RWPE2 (cell line): Measurements from ENCODE around the gene GAPDH.
"Not testable (repeated sequence)": the region's sequence is repeated elsewhere in the genome, so short reads cannot be mapped to it uniquely, and the experiment has no call there.

ENCODE experiments used
- ATAC-seq: fragments of 200-7000 bp; cut with Tn5 transposase; 3 replicates; pipeline ENCODE4 v1.9.1; 2021; ENCODE audit warnings: low read depth
- DNase-seq: peaks from one replicate; pipeline ENCODE4 v3.0.0-alpha.2; 2020; ENCODE audit warnings: low spot score
- H3K27ac ChIP-seq: fragments of 450-650 bp; 2 replicates; pipeline ENCODE4 v1.5.1; 2017; ENCODE audit warnings: mild to moderate bottlenecking; ENCODE audit not compliant: poor library complexity, severe bottlenecking
- H3K27me3 ChIP-seq: fragments of 250-450 bp; sonication (Bioruptor Pico); 2 replicates; pipeline ENCODE4 v1.5.1; 2021; ENCODE audit warnings: mild to moderate bottlenecking, moderate library complexity; ENCODE audit not compliant: insufficient read depth, poor library complexity, severe bottlenecking
- H3K36me3 ChIP-seq: fragments of 250-450 bp; sonication (Bioruptor Pico); 2 replicates; pipeline ENCODE4 v1.5.1; 2020; ENCODE audit warnings: low read depth, mild to moderate bottlenecking, moderate library complexity
- H3K4me1 ChIP-seq: fragments of 250-450 bp; sonication (Bioruptor Pico); 2 replicates; pipeline ENCODE4 v1.5.1; 2021; ENCODE audit warnings: mild to moderate bottlenecking, moderate library complexity; ENCODE audit not compliant: insufficient read depth, poor library complexity, severe bottlenecking
- H3K4me3 ChIP-seq: fragments of 250-450 bp; sonication (Bioruptor Pico); 2 replicates; pipeline ENCODE4 v1.5.1; 2021; ENCODE audit warnings: mild to moderate bottlenecking, moderate library complexity; ENCODE audit not compliant: severe bottlenecking
- H3K9me3 ChIP-seq: fragments of 250-450 bp; sonication (Bioruptor Pico); 2 replicates; pipeline ENCODE4 v1.5.1; 2021; ENCODE audit warnings: mild to moderate bottlenecking, moderate library complexity; ENCODE audit not compliant: severe bottlenecking
- TF ChIP-seq, protein P1 (sequence below): fragments of 450-650 bp; IDR thresholded peaks from one replicate; pipeline ENCODE4 v1.5.1; 2017; ENCODE audit warnings: mild to moderate bottlenecking, moderate library complexity; ENCODE audit not compliant: poor library complexity, severe bottlenecking

GAPDH gene

DNA sequence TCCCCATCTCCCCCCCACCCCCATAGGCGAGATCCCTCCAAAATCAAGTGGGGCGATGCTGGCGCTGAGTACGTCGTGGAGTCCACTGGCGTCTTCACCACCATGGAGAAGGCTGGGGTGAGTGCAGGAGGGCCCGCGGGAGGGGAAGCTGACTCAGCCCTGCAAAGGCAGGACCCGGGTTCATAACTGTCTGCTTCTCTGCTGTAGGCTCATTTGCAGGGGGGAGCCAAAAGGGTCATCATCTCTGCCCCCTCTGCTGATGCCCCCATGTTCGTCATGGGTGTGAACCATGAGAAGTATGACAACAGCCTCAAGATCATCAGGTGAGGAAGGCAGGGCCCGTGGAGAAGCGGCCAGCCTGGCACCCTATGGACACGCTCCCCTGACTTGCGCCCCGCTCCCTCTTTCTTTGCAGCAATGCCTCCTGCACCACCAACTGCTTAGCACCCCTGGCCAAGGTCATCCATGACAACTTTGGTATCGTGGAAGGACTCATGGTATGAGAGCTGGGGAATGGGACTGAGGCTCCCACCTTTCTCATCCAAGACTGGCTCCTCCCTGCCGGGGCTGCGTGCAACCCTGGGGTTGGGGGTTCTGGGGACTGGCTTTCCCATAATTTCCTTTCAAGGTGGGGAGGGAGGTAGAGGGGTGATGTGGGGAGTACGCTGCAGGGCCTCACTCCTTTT lies 2.7 kb downstream of the GAPDH start:
- TF ChIP-seq, protein P1, sequence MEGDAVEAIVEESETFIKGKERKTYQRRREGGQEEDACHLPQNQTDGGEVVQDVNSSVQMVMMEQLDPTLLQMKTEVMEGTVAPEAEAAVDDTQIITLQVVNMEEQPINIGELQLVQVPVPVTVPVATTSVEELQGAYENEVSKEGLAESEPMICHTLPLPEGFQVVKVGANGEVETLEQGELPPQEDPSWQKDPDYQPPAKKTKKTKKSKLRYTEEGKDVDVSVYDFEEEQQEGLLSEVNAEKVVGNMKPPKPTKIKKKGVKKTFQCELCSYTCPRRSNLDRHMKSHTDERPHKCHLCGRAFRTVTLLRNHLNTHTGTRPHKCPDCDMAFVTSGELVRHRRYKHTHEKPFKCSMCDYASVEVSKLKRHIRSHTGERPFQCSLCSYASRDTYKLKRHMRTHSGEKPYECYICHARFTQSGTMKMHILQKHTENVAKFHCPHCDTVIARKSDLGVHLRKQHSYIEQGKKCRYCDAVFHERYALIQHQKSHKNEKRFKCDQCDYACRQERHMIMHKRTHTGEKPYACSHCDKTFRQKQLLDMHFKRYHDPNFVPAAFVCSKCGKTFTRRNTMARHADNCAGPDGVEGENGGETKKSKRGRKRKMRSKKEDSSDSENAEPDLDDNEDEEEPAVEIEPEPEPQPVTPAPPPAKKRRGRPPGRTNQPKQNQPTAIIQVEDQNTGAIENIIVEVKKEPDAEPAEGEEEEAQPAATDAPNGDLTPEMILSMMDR, result no peak
- Histone ChIP-seq H3K4me1 (peaks cover 26% of the 10 kb centered on the region), H3K4me3 (peak overlapping the region; percentile 87), H3K9me3 (no peaks in the 10 kb centered on the region), H3K36me3 (peaks cover 45% of the 10 kb centered on the region), H3K27ac (peak overlapping the region; percentile 98), H3K27me3 (no peaks in the 10 kb centered on the region)
- DNase-seq, result no peak
- ATAC-seq, result no peak

DNA sequence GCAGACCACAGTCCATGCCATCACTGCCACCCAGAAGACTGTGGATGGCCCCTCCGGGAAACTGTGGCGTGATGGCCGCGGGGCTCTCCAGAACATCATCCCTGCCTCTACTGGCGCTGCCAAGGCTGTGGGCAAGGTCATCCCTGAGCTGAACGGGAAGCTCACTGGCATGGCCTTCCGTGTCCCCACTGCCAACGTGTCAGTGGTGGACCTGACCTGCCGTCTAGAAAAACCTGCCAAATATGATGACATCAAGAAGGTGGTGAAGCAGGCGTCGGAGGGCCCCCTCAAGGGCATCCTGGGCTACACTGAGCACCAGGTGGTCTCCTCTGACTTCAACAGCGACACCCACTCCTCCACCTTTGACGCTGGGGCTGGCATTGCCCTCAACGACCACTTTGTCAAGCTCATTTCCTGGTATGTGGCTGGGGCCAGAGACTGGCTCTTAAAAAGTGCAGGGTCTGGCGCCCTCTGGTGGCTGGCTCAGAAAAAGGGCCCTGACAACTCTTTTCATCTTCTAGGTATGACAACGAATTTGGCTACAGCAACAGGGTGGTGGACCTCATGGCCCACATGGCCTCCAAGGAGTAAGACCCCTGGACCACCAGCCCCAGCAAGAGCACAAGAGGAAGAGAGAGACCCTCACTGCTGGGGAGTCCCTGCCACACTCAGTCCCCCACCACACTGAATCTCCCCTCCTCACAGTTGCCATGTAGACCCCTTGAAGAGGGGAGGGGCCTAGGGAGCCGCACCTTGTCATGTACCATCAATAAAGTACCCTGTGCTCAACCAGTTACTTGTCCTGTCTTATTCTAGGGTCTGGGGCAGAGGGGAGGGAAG lies 3.5 kb downstream of the GAPDH start:
- H3K36me3 ChIP-seq, result peaks cover 45% of the 10 kb centered on the region
- H3K27me3 ChIP-seq, H3K4me3 ChIP-seq, H3K9me3 ChIP-seq, DNase-seq, ATAC-seq: not testable (repeated sequence)
- TF ChIP-seq, protein P1, result peak; percentile 88
- peak overlapping the region; percentile 98 for H3K27ac ChIP-seq
- peaks cover 18% of the 10 kb centered on the region for H3K4me1 ChIP-seq

DNA sequence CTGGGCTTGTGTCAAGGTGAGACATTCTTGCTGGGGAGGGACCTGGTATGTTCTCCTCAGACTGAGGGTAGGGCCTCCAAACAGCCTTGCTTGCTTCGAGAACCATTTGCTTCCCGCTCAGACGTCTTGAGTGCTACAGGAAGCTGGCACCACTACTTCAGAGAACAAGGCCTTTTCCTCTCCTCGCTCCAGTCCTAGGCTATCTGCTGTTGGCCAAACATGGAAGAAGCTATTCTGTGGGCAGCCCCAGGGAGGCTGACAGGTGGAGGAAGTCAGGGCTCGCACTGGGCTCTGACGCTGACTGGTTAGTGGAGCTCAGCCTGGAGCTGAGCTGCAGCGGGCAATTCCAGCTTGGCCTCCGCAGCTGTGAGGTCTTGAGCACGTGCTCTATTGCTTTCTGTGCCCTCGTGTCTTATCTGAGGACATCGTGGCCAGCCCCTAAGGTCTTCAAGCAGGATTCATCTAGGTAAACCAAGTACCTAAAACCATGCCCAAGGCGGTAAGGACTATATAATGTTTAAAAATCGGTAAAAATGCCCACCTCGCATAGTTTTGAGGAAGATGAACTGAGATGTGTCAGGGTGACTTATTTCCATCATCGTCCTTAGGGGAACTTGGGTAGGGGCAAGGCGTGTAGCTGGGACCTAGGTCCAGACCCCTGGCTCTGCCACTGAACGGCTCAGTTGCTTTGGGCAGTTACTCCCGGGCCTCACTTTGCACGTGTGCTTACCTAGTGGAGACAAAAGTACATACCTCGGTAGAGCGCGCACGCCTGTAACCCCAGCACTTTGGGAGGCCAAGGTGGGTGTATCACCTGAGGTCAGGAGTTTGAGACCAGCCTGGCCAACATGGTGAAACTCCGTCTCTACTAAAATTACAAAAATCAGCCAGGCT lies 4.3 kb downstream of the GAPDH start:
- ATAC-seq (peak; percentile 6), DNase-seq (no peak)
- no peak overlapping the region for H3K4me3 ChIP-seq

DNA sequence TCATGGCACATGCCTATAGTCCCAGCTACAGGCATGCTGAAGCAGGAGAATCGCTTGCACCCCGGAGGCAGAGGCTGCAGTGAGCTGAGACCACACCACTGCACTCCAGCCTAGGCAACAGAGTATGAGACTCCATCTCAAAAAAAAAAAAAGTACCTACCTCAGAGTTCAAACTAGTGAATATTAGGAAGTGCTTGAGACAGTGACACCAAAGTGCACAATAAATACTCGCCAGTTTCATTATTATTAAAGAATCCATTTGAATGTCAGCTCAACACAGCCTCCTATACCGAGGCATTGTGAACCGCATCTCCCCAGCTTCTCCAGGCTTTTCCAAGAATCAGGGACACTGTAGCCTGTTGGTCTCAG lies 5.0 kb downstream of the GAPDH start:
- DNase-seq (no peak), ATAC-seq (peak; percentile 1; the same call in 1 of the 3 replicates)
- Histone ChIP-seq H3K9me3 (no peaks in the 10 kb centered on the region), H3K36me3 (peaks cover 45% of the 10 kb centered on the region), H3K27ac (peak overlapping the region; percentile 98), H3K4me1 (peaks cover 17% of the 10 kb centered on the region), H3K27me3 (no peaks in the 10 kb centered on the region), H3K4me3 (no peak overlapping the region)
- TF ChIP-seq, protein P1, result no peak

More for the DNA sequence above, 4.3 kb downstream of the GAPDH start:
- Histone ChIP-seq H3K36me3 (peaks cover 45% of the 10 kb centered on the region), H3K27me3 (no peaks in the 10 kb centered on the region), H3K9me3 (no peaks in the 10 kb centered on the region), H3K4me1 (peaks cover 17% of the 10 kb centered on the region), H3K27ac (peak overlapping the region; percentile 98)
- TF ChIP-seq, protein P1, result no peak
